K562 (cell line): ENCODE data around the gene ZNF385C. TPM values are rescaled to one million over a fixed set of nuclear protein-coding genes. Genes with fewer than 3 reads are reported as not detected.

ENCODE experiments used
- ATAC-seq: fragments of 200-7000 bp; cut with Tn5 transposase; 3 replicates; pipeline ENCODE4 v1.9.1; 2020; ENCODE audit warnings: moderate library complexity
- BruUV-seq: library from RNA; stranded (reverse); fragments of 400-500 nt; replicated peaks from 2 replicates; lab custom pipeline; 2021; lab: Mats Ljungman, UMichigan
- CTCF ChIA-PET: fragments of 300-600 bp; formaldehyde crosslinking; extraction: SDS; loops from one replicate; lab custom pipeline; 2021; ENCODE audit warnings: low intra/inter-chr PET ratio; lab: Yijun Ruan, JAX
- POLR2A ChIA-PET: fragments of 300-600, 350-650 bp; sonication (Branson Sonifier 250); formaldehyde crosslinking; extraction: SDS; loops from one replicate; lab custom pipeline; 2021; ENCODE audit warnings: antibody characterized with exemption, inconsistent platforms; lab: Yijun Ruan, JAX
- DNase-seq, 4 experiments: peaks; one replicate each; pipeline versions ENCODE4 v3.0.0 to v3.0.0-alpha.2; 2011 to 2018; ENCODE audit warnings: low spot score in 3 of 4, mixed read lengths in 3 of 4; ENCODE audit errors: extremely low read depth in 1 of 4
- FAIRE-seq: peaks from 2 replicates; lab custom pipeline; 2011; peaks lifted over from hg19 to GRCh38; lab: Jason Lieb, UNC
- H2AFZ ChIP-seq: 2 replicates; pipeline ENCODE4 v1.6.0; 2011; ENCODE audit warnings: low read depth, low read length, control low read depth, inconsistent platforms
- H3K27ac ChIP-seq: fragments of 200-600 bp; 3 replicates; pipeline ENCODE4 v1.8.0; 2011; ENCODE audit warnings: low read depth, mild to moderate bottlenecking, control low read depth, inconsistent platforms, low read length, moderate library complexity, mixed read lengths; ENCODE audit errors: extremely low read depth
- H3K27me3 ChIP-seq, 2 experiments: fragments of 300-600 bp in 1 of 2; 2 replicates in 1 of 2; 3 replicates in 1 of 2; pipeline versions ENCODE4 v1.6.0 to v1.8.0; 2011; ENCODE audit warnings: inconsistent platforms in 2 of 2, low read length in 2 of 2, mild to moderate bottlenecking in 1 of 2, mixed read lengths in 1 of 2, moderate library complexity in 1 of 2; ENCODE audit not compliant: control insufficient read depth in 2 of 2, insufficient read depth in 2 of 2
- H3K36me3 ChIP-seq: fragments of 300-600 bp; 3 replicates; pipeline ENCODE4 v1.8.0; 2011; ENCODE audit warnings: mild to moderate bottlenecking, low read length, inconsistent platforms; ENCODE audit not compliant: control insufficient read depth, insufficient read depth
- H3K4me1 ChIP-seq, 2 experiments: fragments of 200-600 bp in 1 of 2; replicated peaks in 1 of 2; 2 replicates in 1 of 2; 3 replicates in 1 of 2; pipeline versions ENCODE4 v1.5.1 to v1.8.0; 2011; ENCODE audit warnings: inconsistent platforms in 2 of 2, low read length in 2 of 2, mild to moderate bottlenecking in 1 of 2, mixed read lengths in 1 of 2, moderate library complexity in 1 of 2; ENCODE audit not compliant: control insufficient read depth in 2 of 2, insufficient read depth in 2 of 2
- H3K4me2 ChIP-seq: 2 replicates; pipeline ENCODE4 v1.6.1; 2011; ENCODE audit warnings: low read length, control low read depth, inconsistent platforms, mixed read lengths; ENCODE audit not compliant: insufficient read depth
- H3K4me3 ChIP-seq: fragments of 200-600 bp; sonication (generic), shearing (Covaris generic); 2 replicates; pipeline ENCODE4 v1.5.1; 2016; ENCODE audit warnings: control low read depth, inconsistent platforms
- H3K79me2 ChIP-seq: fragments of 200-600 bp; 3 replicates; pipeline ENCODE4 v1.8.0; 2011; ENCODE audit warnings: low read length, inconsistent platforms; ENCODE audit not compliant: control insufficient read depth, insufficient read depth
- H3K9ac ChIP-seq, 2 experiments: 2 replicates each; pipeline versions ENCODE4 v1.6.0 to v1.6.1; 2011; ENCODE audit warnings: low read depth in 2 of 2, low read length in 2 of 2, control low read depth in 1 of 2, inconsistent platforms in 1 of 2, mild to moderate bottlenecking in 1 of 2, mixed read lengths in 1 of 2; ENCODE audit not compliant: insufficient read depth in 1 of 2
- H3K9me1 ChIP-seq: one replicate; pipeline ENCODE4 v1.6.0; 2011; ENCODE audit warnings: inconsistent platforms, mild to moderate bottlenecking, low read length, moderate library complexity; ENCODE audit not compliant: control insufficient read depth, insufficient read depth
- H3K9me3 ChIP-seq: replicated peaks from 2 replicates; pipeline ENCODE4 v1.5.1; 2011; ENCODE audit warnings: low read depth, low read length, inconsistent platforms; ENCODE audit not compliant: control insufficient read depth, insufficient read depth
- H4K20me1 ChIP-seq: replicated peaks from 2 replicates; pipeline ENCODE4 v1.6.1; 2011; ENCODE audit warnings: low read length, inconsistent platforms, mixed read lengths; ENCODE audit not compliant: control insufficient read depth, insufficient read depth
- ADNP ChIP-seq: fragments of 200-800 bp; sonication (Bioruptor generic); IDR thresholded peaks from 2 replicates; pipeline ENCODE4 v1.6.1; 2016; ENCODE audit warnings: missing genetic modification characterization, missing compliant biosample characterization
- WGBS: fragments of 100-300 bp; shearing (Covaris generic); methylation state at CpG from one replicate; pipeline ENCODE4 v1.1.6; 2016; ENCODE audit warnings: low coverage, mixed read lengths; ENCODE audit not compliant: insufficient coverage; ENCODE audit errors: missing lambda C conversion rate; 5-methylcytosine and 5-hydroxymethylcytosine counted together
- in situ Hi-C: fragments of 300-500 bp; cut with MboI; formaldehyde crosslinking; loops from 4 replicates; pipeline ENCODE4 v1.15.0; 2018; ENCODE audit warnings: inconsistent platforms, mixed read lengths
- intact Hi-C: fragments of 100-400 bp; cut with micrococcal nuclease; formaldehyde crosslinking; loops from 2 replicates; pipeline ENCODE4 v1.14.2; 2022
- polyA plus RNA-seq, 8 experiments: library from polyadenylated mRNA; depleted of rRNA in 4 of 8; stranded (reverse) in 5 of 8; unstranded in 3 of 8; fragments of >200 nt; fragmentation: Nextera tagmentation in 2 of 8; fragmentation: Illumina TruSeq in 1 of 8; extraction: Ambion mirVana in 2 of 8; extraction: Trizol in 1 of 8; gene quantifications; 2 replicates each; pipeline versions ENCODE4 v1.2.1 to v1.2.3, GENCODE V29; 2011 to 2014; ENCODE audit warnings: inconsistent platforms in 1 of 8, missing spikeins in 1 of 8
- total RNA-seq, 7 experiments: library from RNA; depleted of rRNA in 6 of 7; stranded (reverse); fragments of >200 nt in 6 of 7; fragmentation: Illumina TruSeq in 2 of 7; extraction: Trizol in 2 of 7; gene quantifications; 2 replicates each; pipeline versions ENCODE4 v1.2.1 to v1.2.3, GENCODE V29; 2011 to 2021; ENCODE audit warnings: low replicate concordance in 1 of 7
- TF ChIP-seq, protein P1 (sequence below), 3 experiments: fragments of 200-800 bp in 1 of 3; sonication (Bioruptor generic) in 1 of 3; sonication (generic) in 1 of 3; formaldehyde crosslinking in 1 of 3; IDR thresholded peaks; 2 replicates each; pipeline versions ENCODE4 v1.6.1 to v1.8.0; 2016 to 2022; ENCODE audit warnings: mild to moderate bottlenecking in 2 of 3, missing compliant biosample characterization in 2 of 3, missing genetic modification characterization in 2 of 3, missing genetic modification reagents in 1 of 3
- TF ChIP-seq, protein P2 (sequence below): fragments of 450-650 bp; IDR thresholded peaks from 2 replicates; pipeline ENCODE4 v1.6.1; 2018; ENCODE audit not compliant: partially characterized antibody

The ZNF385C gene
- total and polyA plus RNA-seq, 9 of the 15 experiments (the other 6 are each of a cell fraction or from before 2014, with no cell fraction given) = 0.03 to 0.35 (median 0.18) TPM; not detected in 1

DNA sequence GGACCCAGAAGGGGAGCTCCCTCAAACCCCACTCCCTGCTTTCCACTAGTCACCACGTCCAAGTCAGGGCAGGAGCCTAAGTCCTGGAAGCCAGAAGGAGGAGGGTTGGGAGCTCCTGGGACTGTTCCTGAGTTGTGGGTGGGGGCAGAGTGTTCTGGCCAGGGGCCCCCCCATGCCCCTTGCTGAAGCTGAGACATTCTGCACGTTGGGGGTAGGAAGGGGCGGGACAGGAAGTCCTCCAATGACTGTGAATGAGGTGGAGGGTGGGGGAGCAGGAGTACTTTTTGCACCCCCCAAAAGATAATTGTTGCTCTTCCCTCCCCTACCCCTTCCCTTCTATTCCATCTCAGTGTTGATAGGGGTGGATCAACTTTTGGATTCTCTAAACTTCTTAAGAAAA lies 26.5 kb downstream of the ZNF385C start:
- Histone ChIP-seq H3K36me3 (no peaks in the 10 kb centered on the region), H3K4me3 (no peak overlapping the region), H4K20me1 (0 out of 2 replicates have a peak, but pooled peaks cover 4% of the 10 kb centered on the region), H3K9ac (no peak overlapping the region; a peak in 1 of 4 replicates), H3K4me2 (peak overlapping the region; percentile 46), H3K9me3 (no peaks in the 10 kb centered on the region), H3K27me3 (peaks cover 8 to 33% of the 10 kb centered on the region in 2 experiments; a peak in 4 of 5 replicates), H3K79me2 (no peaks in the 10 kb centered on the region), H3K4me1 (peaks cover 2 to 12% of the 10 kb centered on the region in 2 experiments; a peak in 4 of 5 replicates), H2AFZ (no peak overlapping the region; the same call in 1 of the 2 replicates), H3K27ac (no peak overlapping the region), H3K9me1 (no peaks in the 10 kb centered on the region)
- 4% methylated on average over 3 of the region's 3 CpGs for WGBS
- no peak for ATAC-seq
- no peak for FAIRE-seq
- ChIA-PET POLR2A (interaction anchor here (0.6 to 1.3 kb wide), 5 partner anchors 8 to 66 kb away, joined by 3 to 4 read pairs (median 3); no protein-coding TSS in a partner anchor), CTCF (no interaction called here)
- intact Hi-C loops = no loop called here
- DNase-seq = no peak
- TF ChIP-seq, protein P1, sequence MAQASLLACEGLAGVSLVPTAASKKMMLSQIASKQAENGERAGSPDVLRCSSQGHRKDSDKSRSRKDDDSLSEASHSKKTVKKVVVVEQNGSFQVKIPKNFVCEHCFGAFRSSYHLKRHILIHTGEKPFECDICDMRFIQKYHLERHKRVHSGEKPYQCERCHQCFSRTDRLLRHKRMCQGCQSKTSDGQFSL (CRISPR knock-in tag; IDR thresholded peaks at IDR 0.05) = no peak
- TF ChIP-seq, protein P1 (tag; IDR thresholded peaks at IDR 0.05) = peak in 1 of 2 experiments; percentile 37; a peak in 1 of 4 replicates
- TF ChIP-seq, protein P2, sequence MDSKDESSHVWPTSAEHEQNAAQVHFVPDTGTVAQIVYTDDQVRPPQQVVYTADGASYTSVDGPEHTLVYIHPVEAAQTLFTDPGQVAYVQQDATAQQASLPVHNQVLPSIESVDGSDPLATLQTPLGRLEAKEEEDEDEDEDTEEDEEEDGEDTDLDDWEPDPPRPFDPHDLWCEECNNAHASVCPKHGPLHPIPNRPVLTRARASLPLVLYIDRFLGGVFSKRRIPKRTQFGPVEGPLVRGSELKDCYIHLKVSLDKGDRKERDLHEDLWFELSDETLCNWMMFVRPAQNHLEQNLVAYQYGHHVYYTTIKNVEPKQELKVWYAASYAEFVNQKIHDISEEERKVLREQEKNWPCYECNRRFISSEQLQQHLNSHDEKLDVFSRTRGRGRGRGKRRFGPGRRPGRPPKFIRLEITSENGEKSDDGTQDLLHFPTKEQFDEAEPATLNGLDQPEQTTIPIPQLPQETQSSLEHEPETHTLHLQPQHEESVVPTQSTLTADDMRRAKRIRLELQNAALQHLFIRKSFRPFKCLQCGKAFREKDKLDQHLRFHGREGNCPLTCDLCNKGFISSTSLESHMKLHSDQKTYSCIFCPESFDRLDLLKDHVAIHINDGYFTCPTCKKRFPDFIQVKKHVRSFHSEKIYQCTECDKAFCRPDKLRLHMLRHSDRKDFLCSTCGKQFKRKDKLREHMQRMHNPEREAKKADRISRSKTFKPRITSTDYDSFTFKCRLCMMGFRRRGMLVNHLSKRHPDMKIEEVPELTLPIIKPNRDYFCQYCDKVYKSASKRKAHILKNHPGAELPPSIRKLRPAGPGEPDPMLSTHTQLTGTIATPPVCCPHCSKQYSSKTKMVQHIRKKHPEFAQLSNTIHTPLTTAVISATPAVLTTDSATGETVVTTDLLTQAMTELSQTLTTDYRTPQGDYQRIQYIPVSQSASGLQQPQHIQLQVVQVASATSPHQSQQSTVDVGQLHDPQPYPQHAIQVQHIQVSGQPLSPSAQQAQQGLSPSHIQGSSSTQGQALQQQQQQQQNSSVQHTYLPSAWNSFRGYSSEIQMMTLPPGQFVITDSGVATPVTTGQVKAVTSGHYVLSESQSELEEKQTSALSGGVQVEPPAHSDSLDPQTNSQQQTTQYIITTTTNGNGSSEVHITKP = peak; percentile 72
- TF ChIP-seq ADNP (tag) = no peak
- in situ Hi-C loops = no loop called here
- BruUV-seq = no TSS peak
